ENCODE results near the gene SLC35F6.

SLC35F6 gene

DNA sequence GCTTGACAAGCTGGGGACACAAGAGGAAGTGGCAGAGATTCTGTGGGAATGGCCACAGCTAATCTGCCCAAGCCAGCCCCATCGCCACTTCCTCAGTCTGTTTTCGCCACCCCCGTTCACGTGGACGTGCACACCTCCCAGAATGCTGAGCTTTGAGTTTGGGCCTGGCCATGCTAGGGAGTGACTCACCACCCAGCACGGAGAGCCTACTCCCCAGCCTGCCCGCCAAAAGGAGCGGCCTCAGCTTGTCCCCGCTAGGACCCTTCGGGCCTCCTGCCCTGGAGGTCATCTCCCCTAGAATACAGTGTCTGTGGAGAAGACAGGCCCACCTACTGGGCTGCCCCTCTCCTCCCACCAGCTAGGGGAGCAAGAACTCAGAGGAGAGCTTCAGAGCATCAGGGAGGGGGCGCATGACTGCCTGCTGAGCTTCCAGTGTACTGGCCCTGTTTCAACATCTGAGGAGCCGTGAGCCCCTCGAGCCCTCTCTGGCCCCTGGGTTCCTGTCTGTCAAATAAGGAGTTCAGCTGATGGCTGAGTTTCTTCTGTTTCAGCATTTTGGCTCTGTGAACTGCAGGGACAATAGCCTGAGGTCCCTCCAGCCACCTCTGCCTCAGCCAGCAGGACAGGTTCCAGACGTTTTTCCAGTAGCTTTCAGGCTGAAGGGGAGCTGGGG lies 5.1 kb downstream of the SLC35F6 start:
- TF ChIP-seq FOXP2 (optimal IDR thresholded peaks at IDR 0.05; ENCODE audit: borderline replicate concordance, extremely low read depth, extremely low read length, insufficient read depth), result no peak
- TF ChIP-seq POLR2AphosphoS5 (IDR thresholded peaks at IDR 0.05; ENCODE audit: low read depth, low read length), result 0 out of 2 replicates have a peak, but pooled peaks have one; percentile 23
- TF ChIP-seq TAF1 (IDR thresholded peaks at IDR 0.05; ENCODE audit: borderline replicate concordance, insufficient read depth, low read length), result no peak
- TF ChIP-seq, protein P1, sequence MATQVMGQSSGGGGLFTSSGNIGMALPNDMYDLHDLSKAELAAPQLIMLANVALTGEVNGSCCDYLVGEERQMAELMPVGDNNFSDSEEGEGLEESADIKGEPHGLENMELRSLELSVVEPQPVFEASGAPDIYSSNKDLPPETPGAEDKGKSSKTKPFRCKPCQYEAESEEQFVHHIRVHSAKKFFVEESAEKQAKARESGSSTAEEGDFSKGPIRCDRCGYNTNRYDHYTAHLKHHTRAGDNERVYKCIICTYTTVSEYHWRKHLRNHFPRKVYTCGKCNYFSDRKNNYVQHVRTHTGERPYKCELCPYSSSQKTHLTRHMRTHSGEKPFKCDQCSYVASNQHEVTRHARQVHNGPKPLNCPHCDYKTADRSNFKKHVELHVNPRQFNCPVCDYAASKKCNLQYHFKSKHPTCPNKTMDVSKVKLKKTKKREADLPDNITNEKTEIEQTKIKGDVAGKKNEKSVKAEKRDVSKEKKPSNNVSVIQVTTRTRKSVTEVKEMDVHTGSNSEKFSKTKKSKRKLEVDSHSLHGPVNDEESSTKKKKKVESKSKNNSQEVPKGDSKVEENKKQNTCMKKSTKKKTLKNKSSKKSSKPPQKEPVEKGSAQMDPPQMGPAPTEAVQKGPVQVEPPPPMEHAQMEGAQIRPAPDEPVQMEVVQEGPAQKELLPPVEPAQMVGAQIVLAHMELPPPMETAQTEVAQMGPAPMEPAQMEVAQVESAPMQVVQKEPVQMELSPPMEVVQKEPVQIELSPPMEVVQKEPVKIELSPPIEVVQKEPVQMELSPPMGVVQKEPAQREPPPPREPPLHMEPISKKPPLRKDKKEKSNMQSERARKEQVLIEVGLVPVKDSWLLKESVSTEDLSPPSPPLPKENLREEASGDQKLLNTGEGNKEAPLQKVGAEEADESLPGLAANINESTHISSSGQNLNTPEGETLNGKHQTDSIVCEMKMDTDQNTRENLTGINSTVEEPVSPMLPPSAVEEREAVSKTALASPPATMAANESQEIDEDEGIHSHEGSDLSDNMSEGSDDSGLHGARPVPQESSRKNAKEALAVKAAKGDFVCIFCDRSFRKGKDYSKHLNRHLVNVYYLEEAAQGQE (IDR thresholded peaks at IDR 0.05; ENCODE audit: insufficient read depth in 1 of 2, low read depth in 2 of 2, low read length in 2 of 2), result no peak
- 0 out of 2 replicates have a peak, but pooled peaks have one; percentile 25 for TF ChIP-seq SIN3A (IDR thresholded peaks at IDR 0.05; ENCODE audit: borderline replicate concordance, insufficient read depth, low read length)

DNA sequence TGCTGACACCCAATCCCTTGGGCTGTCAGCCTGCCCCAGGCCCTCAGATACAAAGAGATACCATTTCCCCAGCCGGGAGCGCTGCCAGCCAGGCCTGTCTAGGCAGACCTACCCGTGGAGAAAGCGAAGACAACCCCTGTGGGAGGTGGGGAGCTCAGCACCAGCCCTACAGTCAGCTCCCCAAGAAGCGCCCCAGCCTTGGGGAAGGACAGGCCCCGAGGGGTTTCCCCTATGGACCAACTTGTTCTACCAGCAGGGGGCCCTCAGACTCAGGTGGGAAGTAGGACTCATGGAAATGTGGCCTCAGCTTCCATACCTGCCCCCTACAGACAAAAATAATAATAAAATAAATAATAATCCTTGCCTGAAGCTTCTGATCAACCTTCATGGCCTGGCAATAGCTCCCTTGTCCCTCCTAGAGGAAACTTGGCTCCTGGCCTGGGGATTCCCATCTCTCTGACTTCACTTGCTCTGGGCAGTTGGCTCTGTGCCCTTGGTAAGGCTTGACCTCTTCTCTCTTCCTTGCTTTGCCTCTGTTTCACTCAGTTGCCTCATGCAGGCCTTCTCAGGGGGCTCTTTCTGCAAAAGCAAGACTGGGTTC lies 7.0 kb downstream of the SLC35F6 start:
- no peak for TF ChIP-seq FOXP2 (optimal IDR thresholded peaks at IDR 0.05; ENCODE audit: borderline replicate concordance, extremely low read depth, extremely low read length, insufficient read depth)
- no peak; the same call in 1 of the 2 replicates for TF ChIP-seq SIN3A (IDR thresholded peaks at IDR 0.05; ENCODE audit: borderline replicate concordance, insufficient read depth, low read length)
- TF ChIP-seq POLR2AphosphoS5 (IDR thresholded peaks at IDR 0.05; ENCODE audit: low read depth, low read length), result no peak
- TF ChIP-seq TAF1 (IDR thresholded peaks at IDR 0.05; ENCODE audit: borderline replicate concordance, insufficient read depth, low read length), result no peak
- TF ChIP-seq, protein P1 (IDR thresholded peaks at IDR 0.05; ENCODE audit: insufficient read depth in 1 of 2, low read depth in 2 of 2, low read length in 2 of 2), result no peak

DNA sequence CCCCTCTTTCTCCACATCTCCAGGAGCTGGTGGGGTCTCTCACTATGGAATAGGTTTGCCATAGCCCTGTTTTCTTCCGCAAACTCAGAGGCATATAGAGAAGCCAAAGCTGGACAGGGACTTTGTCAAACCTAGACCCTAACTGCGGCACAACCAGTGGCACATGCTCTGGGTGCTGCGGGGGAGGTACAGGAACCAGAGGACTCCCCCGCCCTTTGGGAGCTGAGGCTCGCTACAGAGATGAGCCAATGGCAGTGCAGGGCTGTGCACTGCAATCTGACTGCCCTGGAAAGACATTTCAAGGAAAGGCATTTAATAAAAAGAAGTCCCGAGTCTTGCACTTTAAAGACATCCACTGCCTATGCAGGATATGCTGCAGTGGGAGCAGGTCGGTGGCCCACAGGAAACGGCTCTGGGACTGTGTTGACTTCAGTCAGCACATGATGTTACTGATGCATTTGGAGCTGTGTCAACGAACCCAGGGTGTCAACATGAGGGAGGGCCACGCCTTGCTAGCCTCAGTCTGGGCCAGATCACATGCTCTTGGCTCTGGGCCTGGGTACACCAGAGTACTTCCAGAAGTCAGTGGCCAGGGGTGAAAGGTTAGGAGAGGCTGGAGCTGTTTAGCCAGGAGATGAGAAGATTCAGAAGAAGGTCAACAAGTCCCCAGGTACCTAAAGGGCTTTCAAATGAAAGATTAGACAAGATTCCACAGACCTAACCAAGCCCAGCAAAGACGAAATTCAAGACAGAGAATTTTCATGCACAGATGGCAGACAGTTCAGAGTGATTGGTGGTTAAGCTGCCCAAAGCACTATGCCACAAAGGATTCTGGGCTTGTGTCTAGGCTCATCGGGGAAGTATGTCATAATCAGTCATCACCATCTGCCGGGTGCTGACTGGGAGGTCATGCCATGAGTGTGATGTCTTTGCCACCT lies 8.2 kb downstream of the SLC35F6 start:
- TF ChIP-seq SIN3A (IDR thresholded peaks at IDR 0.05; ENCODE audit: borderline replicate concordance, insufficient read depth, low read length) (peak; percentile 36; the same call in 1 of the 2 replicates), TAF1 (IDR thresholded peaks at IDR 0.05; ENCODE audit: borderline replicate concordance, insufficient read depth, low read length) (no peak)

DNA sequence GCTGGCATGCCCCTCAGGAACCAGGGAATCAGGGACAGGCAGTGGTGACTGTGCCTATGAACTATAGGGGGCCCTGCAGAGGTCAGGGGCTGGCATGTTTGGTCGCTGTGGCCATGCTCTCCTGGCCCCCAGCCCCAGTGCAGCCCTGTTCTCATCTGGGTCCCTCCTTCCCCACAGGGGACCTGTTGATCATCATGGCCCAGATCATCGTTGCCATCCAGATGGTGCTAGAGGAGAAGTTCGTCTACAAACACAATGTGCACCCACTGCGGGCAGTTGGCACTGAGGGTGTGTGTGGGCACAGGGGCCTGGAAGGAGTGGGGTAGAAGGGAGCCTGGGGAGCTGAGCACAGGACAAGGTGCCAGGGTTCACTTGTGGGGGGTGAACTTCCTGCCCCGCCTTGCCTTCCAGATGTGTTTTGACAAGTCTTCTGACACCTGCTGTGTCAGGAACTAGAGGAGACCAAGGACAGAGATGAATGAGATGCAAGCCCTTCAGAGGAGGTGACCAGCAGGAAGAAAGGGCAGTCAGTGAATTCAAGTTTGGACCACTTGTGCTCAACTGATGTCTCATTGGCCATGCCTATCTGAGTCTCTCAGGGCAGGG lies 12.2 kb downstream of the SLC35F6 start:
- TF ChIP-seq POLR2AphosphoS5 (IDR thresholded peaks at IDR 0.05; ENCODE audit: low read depth, low read length) (no peak), SIN3A (IDR thresholded peaks at IDR 0.05; ENCODE audit: borderline replicate concordance, insufficient read depth, low read length) (no peak), FOXP2 (optimal IDR thresholded peaks at IDR 0.05; ENCODE audit: borderline replicate concordance, extremely low read depth, extremely low read length, insufficient read depth) (no peak), TAF1 (IDR thresholded peaks at IDR 0.05; ENCODE audit: borderline replicate concordance, insufficient read depth, low read length) (no peak)
- TF ChIP-seq, protein P1 (IDR thresholded peaks at IDR 0.05; ENCODE audit: insufficient read depth in 1 of 2, low read depth in 2 of 2, low read length in 2 of 2), result no peak

DNA sequence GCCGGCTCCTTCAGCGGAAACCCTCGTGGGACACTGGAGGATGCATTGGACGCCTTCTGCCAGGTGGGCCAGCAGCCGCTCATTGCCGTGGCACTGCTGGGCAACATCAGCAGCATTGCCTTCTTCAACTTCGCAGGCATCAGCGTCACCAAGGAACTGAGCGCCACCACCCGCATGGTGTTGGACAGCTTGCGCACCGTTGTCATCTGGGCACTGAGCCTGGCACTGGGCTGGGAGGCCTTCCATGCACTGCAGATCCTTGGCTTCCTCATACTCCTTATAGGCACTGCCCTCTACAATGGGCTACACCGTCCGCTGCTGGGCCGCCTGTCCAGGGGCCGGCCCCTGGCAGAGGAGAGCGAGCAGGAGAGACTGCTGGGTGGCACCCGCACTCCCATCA lies 14.0 kb downstream of the SLC35F6 start:
- no peak for TF ChIP-seq POLR2AphosphoS5 (IDR thresholded peaks at IDR 0.05; ENCODE audit: low read depth, low read length)
- TF ChIP-seq, protein P1 (IDR thresholded peaks at IDR 0.05; ENCODE audit: insufficient read depth in 1 of 2, low read depth in 2 of 2, low read length in 2 of 2), result no peak
- TF ChIP-seq TAF1 (IDR thresholded peaks at IDR 0.05; ENCODE audit: borderline replicate concordance, insufficient read depth, low read length), result no peak
- no peak for TF ChIP-seq FOXP2 (optimal IDR thresholded peaks at IDR 0.05; ENCODE audit: borderline replicate concordance, extremely low read depth, extremely low read length, insufficient read depth)
- no peak for TF ChIP-seq SIN3A (IDR thresholded peaks at IDR 0.05; ENCODE audit: borderline replicate concordance, insufficient read depth, low read length)

Data from PFSK-1 (cell line).